Measurements from ENCODE around the gene ROR1.

Gene ROR1

GRCh38 chr1:63929106-63929478 is 155.3 kb downstream of the ROR1 start:
- DNase-seq (ENCODE audit: low read depth), result no peak
- TF ChIP-seq CTCF (IDR thresholded peaks at IDR 0.05; ENCODE audit: low read depth, low read length), result no peak
- TF ChIP-seq MAX (IDR thresholded peaks at IDR 0.05; ENCODE audit: low read depth, low read length), result no peak
- TF ChIP-seq POLR2A (IDR thresholded peaks at IDR 0.05; ENCODE audit: extremely low read depth, insufficient read length), result no peak
- no peak for TF ChIP-seq MYC (IDR thresholded peaks at IDR 0.05; ENCODE audit: low read depth, low read length)

GRCh38 chr1:63931468-63931867 is 157.7 kb downstream of the ROR1 start:
- no peak overlapping the region for H3K4me3 ChIP-seq (ENCODE audit: low read depth, low read length)
- no peak for DNase-seq (ENCODE audit: low read depth)
- TF ChIP-seq POLR2A (IDR thresholded peaks at IDR 0.05; ENCODE audit: extremely low read depth, insufficient read length), result no peak
- TF ChIP-seq MAX (IDR thresholded peaks at IDR 0.05; ENCODE audit: low read depth, low read length), result no peak
- TF ChIP-seq MYC (IDR thresholded peaks at IDR 0.05; ENCODE audit: low read depth, low read length), result no peak
- no peak for TF ChIP-seq CTCF (IDR thresholded peaks at IDR 0.05; ENCODE audit: low read depth, low read length)

More at GRCh38 chr1:63929106-63929478, 155.3 kb downstream of the ROR1 start:
- no peak overlapping the region for H3K4me3 ChIP-seq (ENCODE audit: low read depth, low read length)

GRCh38 chr1:63934697-63935096 is 160.9 kb downstream of the ROR1 start:
- TF ChIP-seq MYC (IDR thresholded peaks at IDR 0.05; ENCODE audit: low read depth, low read length) (no peak), CTCF (IDR thresholded peaks at IDR 0.05; ENCODE audit: low read depth, low read length) (no peak), POLR2A (IDR thresholded peaks at IDR 0.05; ENCODE audit: extremely low read depth, insufficient read length) (no peak), MAX (IDR thresholded peaks at IDR 0.05; ENCODE audit: low read depth, low read length) (no peak)

GRCh38 chr1:63935143-63935542 is 161.3 kb downstream of the ROR1 start:
- no peak for TF ChIP-seq MAX (IDR thresholded peaks at IDR 0.05; ENCODE audit: low read depth, low read length)
- TF ChIP-seq POLR2A (IDR thresholded peaks at IDR 0.05; ENCODE audit: extremely low read depth, insufficient read length), result no peak
- no peak for TF ChIP-seq MYC (IDR thresholded peaks at IDR 0.05; ENCODE audit: low read depth, low read length)
- TF ChIP-seq CTCF (IDR thresholded peaks at IDR 0.05; ENCODE audit: low read depth, low read length), result no peak
- H3K4me3 ChIP-seq (ENCODE audit: low read depth, low read length), result no peak overlapping the region
- no peak for DNase-seq (ENCODE audit: low read depth)

More at GRCh38 chr1:63934697-63935096, 160.9 kb downstream of the ROR1 start:
- H3K4me3 ChIP-seq (ENCODE audit: low read depth, low read length), result no peak overlapping the region
- no peak for DNase-seq (ENCODE audit: low read depth)

- H3K4me3 ChIP-seq (ENCODE audit: low read depth, low read length), result no peak overlapping the region
- no peak for DNase-seq (ENCODE audit: low read depth)
- TF ChIP-seq POLR2A (IDR thresholded peaks at IDR 0.05; ENCODE audit: extremely low read depth, insufficient read length), result no peak
Observed at GRCh38 chr1:63935553-63935952, 161.7 kb downstream of the ROR1 start.

GRCh38 chr1:63936276-63936675 is 162.5 kb downstream of the ROR1 start:
- no peak for TF ChIP-seq CTCF (IDR thresholded peaks at IDR 0.05; ENCODE audit: low read depth, low read length)
- TF ChIP-seq MYC (IDR thresholded peaks at IDR 0.05; ENCODE audit: low read depth, low read length), result no peak
- no peak for TF ChIP-seq POLR2A (IDR thresholded peaks at IDR 0.05; ENCODE audit: extremely low read depth, insufficient read length)
- no peak for TF ChIP-seq MAX (IDR thresholded peaks at IDR 0.05; ENCODE audit: low read depth, low read length)
- H3K4me3 ChIP-seq (ENCODE audit: low read depth, low read length), result no peak overlapping the region
- no peak for DNase-seq (ENCODE audit: low read depth)
